Endometrial microvascular endothelial cells (primary cell): Measurements from ENCODE around the gene REG4. TPM values are rescaled to one million over a fixed set of nuclear protein-coding genes. Genes with fewer than 3 reads are reported as not detected.
"Not testable (repeated sequence)": the region's sequence is repeated elsewhere in the genome, so short reads cannot be mapped to it uniquely, and the experiment has no call there.

Experiments
- in situ Hi-C: cut with HindIII; loops from 2 replicates; pipeline ENCODE4 v1.10.0; 2017; ENCODE audit warnings: low sequenced_read_pairs, low pct_unique_long_range_greater_than_20kb; ENCODE audit errors: inconsistent ontology term
- total RNA-seq: library from RNA; depleted of rRNA; stranded (reverse); fragments of >200 nt; gene quantifications from one replicate; pipeline ENCODE4 v1.2.3, GENCODE V29; 2015; ENCODE audit errors: inconsistent ontology term

The REG4 gene
- total RNA-seq, 1 donor from 2014 or later: not detected

DNA sequence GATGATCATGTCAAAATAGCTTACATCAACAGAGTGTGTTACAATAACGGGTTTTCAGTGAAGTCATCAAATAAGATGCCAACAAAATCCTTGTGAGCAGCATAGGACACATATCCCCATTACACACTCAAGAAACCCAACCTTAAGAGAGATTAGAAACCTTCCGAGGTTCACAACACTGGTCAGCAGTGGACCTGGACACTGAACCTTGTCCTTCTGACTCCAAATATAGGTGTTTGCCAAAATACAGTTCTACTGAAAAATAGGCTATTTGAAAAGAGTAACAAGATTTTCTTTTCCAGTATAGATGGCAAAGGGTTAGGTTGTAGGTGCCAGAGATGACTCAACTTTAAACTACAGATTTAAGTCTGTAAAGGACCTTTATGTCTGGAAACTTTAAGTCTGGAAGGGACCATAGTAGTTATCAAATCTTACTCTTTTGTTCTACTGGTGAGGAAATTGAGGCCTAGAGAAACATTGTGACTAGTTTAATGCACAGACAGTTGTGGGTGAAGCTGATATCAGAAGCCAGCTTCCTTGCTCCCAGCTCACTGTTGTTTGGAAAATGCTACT lies 811 bp upstream of the REG4 start:
- in situ Hi-C loops: no loop called here

DNA sequence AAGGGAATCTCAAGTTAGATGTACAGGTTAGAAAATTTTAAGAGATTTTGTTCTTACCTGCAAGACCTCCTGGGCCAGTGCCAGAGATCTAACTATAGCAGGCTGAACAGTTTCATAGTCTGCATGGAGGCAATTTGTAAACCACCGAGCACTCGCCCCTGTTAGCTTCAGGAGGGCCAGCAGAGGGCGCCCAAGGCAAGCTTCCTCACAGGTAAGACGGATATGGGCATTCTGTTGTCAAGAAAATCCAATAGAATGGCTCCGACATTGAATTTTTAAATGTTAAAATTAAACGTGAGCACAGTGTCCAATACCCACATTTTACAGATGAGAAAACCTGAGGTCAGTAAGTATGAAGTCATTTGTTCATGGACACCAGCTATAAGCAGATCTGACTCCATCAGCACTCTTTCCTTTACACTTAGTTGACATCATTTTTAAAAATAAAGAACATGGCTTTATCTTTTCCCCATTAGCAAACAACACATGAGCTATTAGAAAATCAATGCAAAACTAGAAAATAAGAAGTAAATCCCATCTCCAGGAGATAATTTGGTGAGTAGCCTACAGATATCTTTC lies 2.2 kb downstream of the REG4 start:
- in situ Hi-C loops: no loop called here

- in situ Hi-C loops: no loop called here
Measured at GRCh38 chr1:119808491-119808890, 2.8 kb downstream of the REG4 start.

DNA sequence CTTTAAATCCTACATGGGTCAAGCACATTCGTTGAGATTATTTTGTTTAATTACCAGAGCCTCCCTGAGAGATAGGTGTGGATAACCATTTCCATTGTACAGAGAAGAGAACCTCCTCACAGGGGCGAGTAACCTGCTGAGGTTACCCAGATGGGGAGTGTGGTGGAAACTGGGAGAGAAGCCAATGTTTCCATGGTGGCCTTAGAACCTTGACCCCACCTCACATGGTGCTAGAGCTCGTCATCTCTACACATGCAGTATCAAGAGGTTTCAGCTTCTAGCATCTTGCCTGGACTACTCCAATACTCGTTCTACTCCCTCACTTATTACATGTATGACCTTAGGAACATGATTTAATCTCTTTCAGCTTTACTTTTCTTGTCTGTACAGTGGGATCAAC lies 4.8 kb downstream of the REG4 start:
- in situ Hi-C loops: no loop called here

- in situ Hi-C loops: no loop called here
Measured at GRCh38 chr1:119805746-119806145, 5.5 kb downstream of the REG4 start.

DNA sequence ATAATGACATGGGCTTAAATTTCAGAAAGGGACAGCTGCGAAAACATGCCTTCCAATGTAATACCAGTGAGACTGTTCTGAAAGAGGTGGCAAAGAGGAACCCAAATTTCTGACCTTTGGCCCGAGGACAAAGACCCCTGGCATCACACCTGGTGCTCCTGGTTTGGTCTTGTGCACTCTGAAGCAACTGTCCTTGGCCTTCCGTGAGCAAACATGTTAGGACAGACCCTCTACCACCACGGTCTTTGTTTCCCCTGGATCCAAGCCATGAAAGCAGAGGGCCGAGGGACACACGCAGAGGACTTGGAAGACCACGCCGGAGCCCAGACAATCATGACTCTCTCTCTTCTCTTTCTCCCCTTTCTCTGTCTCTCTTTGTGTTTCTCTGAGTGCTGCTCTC lies 6.0 kb downstream of the REG4 start:
- in situ Hi-C loops: no loop called here

DNA sequence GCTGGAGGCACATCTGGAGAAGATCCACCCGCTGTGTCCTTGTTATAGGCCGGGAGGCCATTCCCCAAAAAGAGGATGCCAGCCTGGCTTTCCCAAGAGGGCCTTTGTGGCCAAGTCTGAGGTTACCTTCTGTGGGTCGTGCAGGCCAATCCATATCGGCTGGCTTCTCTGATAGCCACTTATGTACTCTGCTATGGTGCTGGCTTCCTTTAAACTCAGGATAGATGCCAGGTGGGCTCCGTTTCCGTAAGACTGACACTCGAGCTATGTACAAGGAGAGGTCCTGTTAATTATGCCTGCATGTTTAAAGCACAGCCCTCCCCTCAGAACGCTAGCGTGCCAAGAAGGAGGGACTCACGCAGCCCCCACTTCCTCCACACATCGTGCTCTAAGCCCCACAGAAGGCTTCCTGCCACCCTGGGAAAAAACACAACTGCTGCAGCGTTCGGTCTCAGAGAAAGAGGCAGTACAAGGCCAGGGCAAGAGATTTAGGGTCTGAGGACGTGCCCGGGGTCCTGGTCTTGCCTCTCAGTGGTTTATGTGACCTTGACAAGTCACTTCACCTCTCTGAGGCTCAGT lies 11.6 kb downstream of the REG4 start:
- in situ Hi-C loops: no loop called here

DNA sequence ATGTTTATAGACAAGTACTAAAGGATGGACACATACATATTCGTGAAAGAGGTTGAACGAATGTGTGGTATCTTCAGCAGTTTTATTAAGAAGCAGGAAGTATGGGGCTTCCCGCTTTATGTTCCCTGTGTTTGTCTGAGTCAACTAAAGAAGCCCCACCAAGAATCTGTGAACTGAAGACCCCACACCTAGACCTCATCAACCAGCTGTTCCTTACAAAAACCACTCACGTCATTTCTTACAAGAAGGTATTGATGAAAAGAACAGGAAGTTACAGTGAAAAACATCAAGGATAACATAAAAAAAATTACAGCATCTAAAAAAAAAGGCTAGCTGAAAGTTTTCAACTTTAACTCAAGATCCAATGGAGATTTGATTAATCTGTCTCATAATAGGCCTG lies 12.3 kb downstream of the REG4 start:
- in situ Hi-C loops: no loop called here

DNA sequence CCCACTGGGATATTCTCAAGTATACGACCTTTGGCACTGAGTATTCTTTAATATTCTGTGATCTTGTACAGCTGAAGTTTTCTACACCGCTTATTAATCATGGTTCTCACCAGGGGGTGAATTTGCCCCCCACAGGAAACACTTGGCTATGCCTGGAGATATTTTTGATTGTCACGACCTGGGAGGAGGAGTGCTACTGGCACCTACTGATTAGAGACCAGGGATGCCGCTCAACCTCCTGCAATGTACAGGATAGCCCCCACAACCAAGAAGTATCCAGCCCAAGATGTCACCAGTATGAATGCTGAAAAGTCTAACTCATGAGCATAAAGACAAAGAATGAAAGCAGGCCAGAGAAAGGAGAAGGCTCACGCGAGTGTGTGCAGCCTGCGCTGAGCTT lies 13.7 kb downstream of the REG4 start:
- in situ Hi-C loops: no loop called here

DNA sequence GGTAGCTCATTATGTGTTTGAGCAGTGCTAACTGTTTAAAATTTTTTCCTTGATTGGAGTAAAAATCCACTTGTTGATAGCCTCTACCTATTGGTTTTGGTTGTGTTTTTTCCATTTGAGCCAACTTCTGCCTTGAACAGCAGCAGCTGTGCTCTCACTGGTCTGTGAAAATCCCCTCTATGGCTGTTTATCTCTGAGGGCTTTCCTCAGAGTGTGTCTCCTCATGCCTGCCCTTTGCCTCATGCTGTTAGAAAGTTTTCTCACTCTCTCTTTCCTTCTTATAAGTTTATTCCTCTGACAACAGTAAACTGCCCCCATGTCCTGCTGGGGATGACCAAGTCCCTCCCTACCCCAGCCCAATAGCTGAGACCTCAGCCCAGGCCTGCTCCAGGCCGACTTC lies 14.1 kb downstream of the REG4 start:
- in situ Hi-C loops: no loop called here

DNA sequence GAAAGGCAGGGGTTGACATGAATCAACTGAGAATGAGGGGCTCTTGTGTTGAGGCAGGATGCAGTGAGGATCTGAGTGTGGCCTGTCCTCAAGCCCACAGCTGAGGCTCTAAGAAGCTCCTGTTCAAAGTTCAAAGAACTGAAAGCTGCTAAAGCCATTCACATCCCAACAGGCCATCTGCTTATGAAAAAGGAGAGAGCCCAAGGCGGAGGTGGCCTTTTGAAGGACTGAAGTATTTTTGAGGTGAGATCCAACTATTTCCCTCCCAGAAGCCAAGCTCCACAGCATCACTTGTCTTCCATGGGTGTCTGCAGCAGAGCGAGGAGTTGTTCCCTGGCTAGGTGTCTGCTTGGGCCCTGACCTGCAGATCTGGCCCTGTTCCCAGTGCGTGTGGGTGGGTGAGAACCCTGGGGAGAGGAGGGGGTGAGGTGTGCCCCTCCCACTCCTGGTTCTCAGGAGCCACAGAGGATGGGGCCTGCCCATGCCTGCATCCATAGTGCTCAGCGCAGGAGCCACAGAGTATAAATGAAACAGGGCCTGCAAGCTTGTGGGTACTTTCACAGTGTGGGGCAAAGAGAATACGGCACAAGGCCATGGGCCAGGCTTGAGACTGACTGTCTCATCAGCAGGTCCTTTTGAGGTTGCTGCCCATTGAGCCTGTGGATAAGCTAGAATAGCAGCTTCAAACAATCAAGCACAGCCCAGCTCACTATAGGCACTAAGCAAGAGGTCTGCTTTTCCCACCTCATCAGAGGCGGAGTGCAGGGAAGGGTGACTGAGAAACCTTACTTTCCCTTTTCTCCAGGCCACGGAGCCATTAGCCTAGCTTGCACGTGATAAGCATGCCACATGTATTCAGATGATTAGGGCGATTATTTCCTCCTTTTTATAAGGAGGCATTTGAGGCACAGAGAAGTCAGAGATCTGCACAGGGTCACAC lies 15.7 kb downstream of the REG4 start:
- in situ Hi-C loops: no loop called here

DNA sequence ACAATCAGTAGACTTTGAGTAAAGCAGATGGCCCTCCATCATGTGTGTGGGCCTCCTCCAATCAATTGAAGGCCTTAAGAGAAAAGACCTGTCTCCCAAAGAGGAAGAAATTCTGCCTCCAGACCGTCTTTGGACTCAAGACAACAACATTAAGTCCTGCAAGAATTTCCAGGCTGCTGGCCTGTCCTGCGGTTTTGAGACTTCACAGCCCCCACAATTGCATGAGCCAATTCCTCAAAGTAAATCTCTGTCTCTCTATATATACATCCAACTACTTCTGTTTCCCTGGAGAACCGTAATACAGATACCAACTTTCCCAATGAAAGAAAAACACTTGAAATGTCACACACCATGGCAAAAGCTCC lies 16.4 kb downstream of the REG4 start:
- in situ Hi-C loops: no loop called here

DNA sequence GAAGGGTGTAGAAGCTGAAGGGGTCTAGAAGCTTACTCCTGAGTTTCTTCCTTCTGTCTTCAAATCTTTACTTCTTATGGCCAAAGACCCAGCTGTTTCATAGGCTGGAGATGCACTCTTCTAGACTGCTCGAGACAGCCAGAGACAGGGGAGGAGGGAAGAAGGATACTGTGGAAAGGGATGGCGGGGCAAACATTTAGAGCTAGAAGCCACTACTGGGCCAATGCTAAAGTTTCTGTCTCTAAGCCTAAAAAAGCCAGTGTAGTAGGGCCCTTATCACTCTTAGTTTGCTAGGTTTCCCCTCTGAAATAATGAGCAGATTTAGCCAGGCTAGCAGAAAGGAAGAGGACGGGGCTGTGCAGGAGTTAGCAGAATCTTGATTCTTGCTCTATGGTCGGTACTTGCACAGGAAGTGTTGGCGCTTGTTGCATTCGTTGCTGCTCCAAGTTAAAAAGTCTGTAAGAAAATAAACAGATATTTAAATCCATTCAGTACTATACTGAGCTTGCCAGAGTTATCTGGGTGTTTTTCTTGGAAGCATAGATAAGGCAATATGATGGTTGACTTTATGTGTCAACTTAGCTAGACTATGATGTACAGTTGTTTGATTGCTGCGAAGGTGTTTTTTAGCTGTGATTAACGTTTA lies 16.9 kb downstream of the REG4 start:
- in situ Hi-C loops: no loop called here

- in situ Hi-C loops: no loop called here
Measured at GRCh38 chr1:119791377-119791776, 19.9 kb downstream of the REG4 start.

DNA sequence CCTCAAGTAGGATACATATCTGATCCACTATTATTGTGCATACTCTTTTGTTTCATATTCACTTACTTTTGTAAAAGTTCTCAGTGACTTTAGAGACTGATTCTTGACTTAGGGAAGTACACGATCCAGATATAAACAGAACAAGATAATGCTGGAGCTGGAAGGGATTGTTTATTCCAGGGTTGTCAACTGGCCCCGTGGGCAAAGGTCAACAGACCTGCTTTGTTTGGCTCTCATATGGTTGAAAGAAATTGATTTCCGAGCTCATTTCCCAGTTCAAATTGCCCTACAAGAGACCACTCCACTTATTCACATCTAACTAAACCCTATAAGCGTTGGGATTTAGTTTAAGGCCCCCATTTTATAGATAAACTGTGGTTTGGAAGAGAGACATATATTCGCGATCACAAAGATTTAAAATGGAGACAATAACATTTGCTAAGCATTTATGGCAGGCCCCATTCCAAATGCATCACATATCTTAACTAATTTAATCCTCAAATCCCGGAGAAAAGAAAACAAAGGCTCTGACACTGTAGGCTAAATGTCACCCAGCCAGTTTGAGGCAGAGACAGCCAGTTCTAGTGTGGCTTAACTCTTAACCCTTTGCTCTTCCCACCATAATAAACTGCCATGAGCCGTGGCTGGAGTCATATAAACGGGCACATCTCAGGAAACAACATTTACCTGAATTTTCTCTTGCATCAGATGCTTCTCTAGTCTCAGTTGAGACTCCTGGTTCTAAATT lies 20.6 kb downstream of the REG4 start:
- in situ Hi-C loops: no loop called here

- in situ Hi-C loops: no loop called here
Measured at GRCh38 chr1:119787776-119788175, 23.5 kb downstream of the REG4 start.

DNA sequence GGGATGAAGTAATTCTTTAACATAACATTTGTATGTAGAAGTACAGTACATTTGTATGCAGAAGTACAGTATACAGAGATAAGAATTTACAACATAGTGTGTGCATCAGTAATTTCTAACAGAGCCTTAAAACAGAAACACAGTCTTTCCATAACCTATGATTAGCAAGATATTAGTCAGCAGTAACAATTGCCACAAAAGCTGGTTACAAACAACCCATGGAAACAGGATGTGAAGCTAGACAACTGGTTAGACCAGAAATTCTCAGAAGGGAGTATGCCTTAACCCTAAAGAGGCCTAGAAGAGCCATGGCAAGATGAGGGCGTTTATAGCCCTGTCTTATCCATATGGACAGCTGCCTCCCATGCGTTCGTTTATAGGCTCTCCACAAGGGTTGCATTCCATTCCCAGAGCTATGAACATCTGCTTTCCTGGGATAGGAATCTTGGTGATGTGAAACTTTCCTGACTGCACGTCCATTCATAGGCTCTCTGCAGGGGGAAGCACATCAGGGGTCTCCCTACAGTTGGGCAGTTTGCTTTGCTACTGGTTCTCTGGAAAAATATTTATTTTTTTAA lies 24.7 kb downstream of the REG4 start:
- in situ Hi-C loops: not testable (repeated sequence)

- in situ Hi-C loops: not testable (repeated sequence)
Measured at GRCh38 chr1:119786046-119786445, 25.2 kb downstream of the REG4 start.
